ENCODE data around the gene NRXN3.

DNA sequence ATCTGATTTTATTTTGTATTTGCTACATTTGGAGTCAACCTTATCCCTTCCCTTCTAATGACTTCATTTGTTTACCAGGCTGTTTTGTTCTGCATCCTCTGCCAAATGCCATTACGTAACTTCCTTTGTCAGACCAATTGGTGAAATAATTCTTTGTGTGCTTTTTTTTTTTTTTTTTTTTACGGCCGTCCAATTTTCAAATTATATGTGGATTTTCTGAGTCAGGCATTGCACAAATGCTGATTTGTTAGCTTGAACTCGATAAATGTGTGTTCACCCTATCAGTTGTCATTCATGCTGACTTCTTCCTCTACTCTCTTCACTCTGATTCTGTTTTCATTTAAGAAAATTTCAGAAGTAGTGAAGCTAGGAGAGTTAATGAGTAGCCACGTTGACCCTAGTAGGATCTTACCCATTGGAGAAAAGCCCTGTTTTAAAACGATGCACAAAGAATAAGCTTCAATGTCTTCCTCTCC lies 1654.9 kb downstream of the NRXN3 start:
- TF ChIP-seq, protein P1, sequence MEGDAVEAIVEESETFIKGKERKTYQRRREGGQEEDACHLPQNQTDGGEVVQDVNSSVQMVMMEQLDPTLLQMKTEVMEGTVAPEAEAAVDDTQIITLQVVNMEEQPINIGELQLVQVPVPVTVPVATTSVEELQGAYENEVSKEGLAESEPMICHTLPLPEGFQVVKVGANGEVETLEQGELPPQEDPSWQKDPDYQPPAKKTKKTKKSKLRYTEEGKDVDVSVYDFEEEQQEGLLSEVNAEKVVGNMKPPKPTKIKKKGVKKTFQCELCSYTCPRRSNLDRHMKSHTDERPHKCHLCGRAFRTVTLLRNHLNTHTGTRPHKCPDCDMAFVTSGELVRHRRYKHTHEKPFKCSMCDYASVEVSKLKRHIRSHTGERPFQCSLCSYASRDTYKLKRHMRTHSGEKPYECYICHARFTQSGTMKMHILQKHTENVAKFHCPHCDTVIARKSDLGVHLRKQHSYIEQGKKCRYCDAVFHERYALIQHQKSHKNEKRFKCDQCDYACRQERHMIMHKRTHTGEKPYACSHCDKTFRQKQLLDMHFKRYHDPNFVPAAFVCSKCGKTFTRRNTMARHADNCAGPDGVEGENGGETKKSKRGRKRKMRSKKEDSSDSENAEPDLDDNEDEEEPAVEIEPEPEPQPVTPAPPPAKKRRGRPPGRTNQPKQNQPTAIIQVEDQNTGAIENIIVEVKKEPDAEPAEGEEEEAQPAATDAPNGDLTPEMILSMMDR (IDR thresholded peaks at IDR 0.05): no peak
- TF ChIP-seq EP300 (IDR thresholded peaks at IDR 0.05; ENCODE audit: low read depth) (no peak), POLR2A (IDR thresholded peaks at IDR 0.05) (no peak), POLR2AphosphoS5 (IDR thresholded peaks at IDR 0.05) (no peak)
